GM19463 (cell line): Measurements from ENCODE around the gene FRRS1.

Experiments
- ATAC-seq: cut with Tn5 transposase; IDR thresholded peaks from one replicate; pipeline ENCODE4 v1.9.1; 2021; ENCODE audit warnings: mild to moderate bottlenecking, moderate library complexity; ENCODE audit not compliant: unreplicated experiment

FRRS1 gene

DNA sequence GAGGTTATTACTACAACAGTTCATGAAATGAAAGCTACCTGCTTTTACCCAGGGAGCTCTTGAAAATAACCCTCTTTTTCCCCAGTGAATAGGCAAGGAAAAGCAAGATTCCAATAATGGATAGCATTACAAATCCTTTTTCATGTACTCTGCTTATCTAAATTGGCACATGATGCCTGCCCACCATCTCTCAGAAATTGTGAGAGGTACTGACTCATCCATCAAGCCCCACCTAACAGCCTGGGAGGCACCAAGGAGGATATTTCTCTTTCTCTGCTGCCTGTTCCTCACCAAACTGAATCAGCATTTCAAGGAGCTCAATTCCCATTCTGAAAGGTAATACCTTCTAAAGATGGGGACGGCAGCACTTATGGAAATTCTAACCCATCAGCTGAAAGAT, 86.2 kb downstream of the FRRS1 start:
- no peak for ATAC-seq

DNA sequence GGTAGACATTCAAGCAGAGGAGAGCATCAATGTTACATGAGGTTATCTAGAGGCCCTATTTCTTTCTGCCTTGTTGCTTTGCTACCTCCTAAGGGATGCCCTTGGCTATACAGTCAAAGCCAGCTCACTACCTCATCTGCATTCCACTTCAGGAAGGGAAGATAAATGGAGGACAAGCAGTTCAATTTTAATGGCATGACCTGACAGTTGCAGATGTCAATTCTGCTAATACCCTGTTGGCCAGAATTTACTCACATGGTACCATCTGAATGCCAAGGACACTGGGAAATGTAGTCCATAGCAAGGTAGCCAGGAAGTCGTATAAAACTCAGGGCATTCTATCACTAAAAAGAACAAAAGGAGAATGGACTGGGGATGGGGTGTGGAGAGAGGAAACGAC, 89.0 kb downstream of the FRRS1 start:
- ATAC-seq, result no peak

DNA sequence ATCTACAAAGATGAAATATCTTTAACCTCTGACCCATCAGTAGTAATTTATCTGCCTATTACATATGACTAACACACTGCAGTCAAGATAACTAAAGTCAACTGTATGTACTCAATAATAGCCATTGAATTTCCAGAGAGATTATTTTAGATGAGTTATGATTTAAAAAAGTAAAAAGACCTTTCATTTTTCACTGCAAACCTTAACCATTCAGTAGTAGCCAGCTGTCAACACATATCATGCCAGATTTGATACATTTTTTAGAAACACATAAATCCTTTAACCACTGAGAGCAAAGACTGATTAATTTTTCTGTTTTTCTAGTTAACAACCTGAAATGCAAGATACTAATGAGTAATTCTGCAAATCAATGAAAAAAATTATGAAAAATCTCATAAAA, 89.6 kb downstream of the FRRS1 start:
- ATAC-seq, result no peak

DNA sequence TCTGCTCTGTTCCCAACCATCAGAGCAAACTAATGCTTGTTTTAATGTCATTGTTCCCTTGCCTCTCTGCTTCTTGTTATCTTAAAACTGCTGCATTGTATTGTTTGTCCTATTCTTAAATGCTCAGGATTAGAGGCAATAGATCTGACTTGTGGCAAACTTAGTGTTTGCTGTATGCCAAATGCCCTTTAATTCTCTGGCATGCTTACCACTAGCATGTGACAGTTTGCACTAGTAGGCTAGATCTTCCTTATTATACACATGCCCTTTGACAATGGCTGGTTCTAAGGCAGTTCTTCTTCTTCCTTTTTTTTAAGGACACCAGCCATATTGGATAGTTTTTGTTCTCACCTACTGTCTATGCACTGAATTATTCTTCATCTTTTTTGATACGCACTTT, 90.4 kb downstream of the FRRS1 start:
- no peak for ATAC-seq

DNA sequence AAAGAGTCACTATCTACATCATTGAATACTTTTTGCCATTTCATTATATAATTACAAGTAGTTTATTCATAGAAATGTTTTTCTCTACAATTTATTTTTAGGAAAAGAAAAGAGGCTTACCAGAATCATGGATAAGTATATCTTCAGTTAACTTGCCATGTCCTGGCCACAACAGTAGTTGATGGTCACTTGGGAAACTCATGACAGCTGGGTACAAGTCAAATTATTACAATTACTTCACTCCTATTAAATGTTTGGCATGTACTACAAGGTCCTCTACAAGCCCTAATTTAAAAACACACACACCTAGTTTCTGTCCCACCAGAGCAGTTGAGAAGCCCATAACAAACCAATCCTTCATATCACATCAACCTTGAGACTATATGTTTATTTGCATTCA, 91.1 kb downstream of the FRRS1 start:
- no peak for ATAC-seq

DNA sequence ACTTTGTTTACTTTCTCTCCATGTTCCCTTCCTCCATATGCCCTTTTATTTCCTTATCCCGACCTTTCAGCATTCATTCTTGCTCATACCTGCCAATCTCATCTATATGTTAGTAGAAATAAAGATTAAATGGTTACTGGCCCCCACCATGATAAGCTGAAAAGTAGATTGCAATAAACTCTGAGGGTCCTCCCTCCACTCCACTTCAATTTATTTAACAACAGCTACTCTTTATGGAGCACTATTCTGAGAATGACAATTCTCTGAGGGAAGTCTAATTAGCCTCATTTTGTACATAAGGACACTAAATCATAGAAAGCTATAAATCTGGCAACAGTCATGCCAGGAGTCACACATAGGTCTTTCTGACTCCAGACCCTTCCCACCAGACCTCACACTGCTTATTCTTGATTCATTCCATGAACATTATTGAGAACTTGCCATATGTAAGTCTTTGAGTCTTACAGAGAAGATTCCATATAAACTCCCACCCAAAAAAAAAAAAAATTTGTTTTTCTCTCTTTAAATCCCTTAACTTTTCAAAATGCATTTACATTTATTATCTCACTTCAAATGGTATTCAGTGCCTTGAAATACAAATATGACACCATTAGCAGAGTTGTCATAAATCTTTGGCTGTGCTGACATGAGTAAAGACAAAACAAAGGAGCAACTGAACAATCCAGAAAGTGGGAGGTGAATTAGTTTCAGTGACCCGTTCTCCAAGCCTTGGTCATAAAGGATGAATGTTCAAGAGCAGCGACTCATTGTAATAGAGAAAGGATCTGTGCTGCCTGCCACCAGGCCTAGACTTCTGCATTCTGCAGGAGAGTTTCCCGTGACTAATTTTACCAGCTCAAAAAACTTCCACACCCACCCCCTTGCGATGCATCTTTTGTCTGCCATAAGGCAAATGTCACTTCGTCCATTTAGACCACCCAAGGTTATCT, 92.0 kb downstream of the FRRS1 start:
- ATAC-seq, result no peak

DNA sequence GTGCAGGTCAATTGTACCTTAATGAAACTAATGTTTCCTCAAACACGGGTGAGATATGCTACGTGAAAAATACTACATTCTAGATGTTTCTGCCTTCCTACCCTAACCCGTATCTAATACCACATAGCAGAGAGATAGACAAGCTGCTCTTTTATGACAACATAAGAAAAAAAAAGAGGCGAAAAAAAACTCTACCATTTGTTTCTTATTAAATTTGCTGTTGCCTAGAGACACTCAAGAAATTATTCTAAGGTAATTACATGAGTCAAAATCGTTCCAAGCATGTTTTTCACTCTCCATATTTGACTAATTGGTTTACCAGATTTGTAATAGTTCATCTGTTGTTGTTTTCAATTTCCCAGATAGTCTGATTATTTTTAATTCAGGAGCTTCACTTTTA, 93.1 kb downstream of the FRRS1 start:
- ATAC-seq, result no peak

DNA sequence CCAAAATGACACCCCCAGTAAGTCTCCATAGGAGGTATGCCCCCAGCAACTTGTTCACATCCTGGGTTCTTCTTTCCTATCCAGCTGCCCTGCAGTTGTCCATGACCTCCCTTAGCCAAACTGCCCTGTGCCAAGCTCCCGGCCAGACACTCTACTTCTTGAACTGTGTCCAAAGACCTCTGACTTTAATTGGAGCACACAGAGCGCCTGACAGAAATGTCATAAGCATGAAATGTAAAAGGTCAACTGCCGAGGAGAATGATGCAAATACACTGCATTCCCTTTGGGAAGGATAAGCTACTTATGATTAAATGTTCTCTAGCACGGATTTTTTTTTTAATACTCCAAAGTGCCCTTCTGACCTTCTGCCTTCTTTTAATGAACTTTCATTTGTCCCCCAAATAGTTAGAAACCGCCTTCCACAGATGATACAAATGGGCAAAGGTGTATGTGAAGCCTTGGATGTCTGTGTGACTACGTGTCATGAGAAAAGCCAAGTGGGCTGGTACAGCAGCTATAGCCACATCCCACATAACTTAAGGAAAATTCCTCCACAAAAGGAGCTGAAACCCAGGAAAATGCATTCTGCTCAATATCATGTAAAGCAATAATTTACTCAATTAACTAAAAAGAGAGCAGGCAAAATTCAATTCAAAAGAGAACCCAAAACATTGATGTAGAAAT, 93.8 kb downstream of the FRRS1 start:
- no peak for ATAC-seq

DNA sequence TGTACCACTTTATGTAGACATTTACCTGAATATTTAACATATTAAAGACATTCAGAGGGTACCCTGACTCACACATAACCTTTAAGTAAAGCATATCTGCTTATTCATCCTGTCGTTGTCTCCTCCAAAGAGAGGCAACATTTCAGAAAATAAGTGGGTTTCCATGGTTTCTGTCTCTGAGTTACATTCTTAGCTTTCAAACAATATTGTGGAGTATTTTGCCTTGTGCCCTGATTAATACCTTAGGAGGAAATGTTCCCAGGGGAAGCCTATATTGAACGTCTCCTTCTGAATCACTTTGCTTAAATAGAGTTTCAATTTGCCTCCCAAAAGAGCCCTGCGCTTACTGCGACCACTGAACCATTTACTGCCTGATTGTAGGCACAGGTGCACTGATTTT, 94.4 kb downstream of the FRRS1 start:
- no peak for ATAC-seq

DNA sequence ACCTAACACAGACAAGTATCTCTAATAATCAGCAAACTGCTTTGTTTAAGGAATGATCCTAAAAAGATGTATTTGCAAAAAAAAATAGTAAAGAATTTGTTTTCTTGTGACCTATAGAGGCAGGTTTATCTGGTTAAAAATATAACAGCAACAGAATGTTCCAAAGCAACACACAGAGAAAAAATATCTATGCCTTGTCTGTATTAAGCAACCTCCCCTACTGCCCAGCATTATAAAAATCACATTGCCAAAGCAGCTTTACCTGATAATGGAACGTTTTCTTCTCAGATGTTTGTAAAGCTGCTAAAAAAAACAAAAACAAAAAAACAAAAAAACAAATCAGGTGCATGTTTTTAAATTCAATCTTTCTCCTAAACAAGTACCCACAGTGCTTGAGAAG, 95.9 kb downstream of the FRRS1 start:
- no peak for ATAC-seq

DNA sequence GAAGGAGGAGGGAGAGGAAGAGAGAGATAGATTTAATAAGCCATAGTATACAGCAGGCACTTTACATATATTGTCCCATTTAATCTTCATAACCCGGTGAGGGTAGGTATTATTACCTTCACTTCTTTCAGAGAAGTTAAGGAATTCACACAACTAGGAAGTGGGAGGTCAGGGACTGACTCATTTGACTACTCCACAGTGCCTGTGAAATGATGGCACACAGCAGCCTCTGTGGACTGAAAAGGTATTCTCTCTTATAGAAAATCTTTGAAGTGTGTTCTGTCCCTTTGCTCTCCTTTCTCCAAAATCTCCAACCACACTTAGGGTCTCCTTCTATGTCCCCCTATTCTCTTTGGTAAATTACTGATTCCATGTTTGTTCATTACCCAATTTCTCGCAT, 96.6 kb downstream of the FRRS1 start:
- ATAC-seq, result no peak

DNA sequence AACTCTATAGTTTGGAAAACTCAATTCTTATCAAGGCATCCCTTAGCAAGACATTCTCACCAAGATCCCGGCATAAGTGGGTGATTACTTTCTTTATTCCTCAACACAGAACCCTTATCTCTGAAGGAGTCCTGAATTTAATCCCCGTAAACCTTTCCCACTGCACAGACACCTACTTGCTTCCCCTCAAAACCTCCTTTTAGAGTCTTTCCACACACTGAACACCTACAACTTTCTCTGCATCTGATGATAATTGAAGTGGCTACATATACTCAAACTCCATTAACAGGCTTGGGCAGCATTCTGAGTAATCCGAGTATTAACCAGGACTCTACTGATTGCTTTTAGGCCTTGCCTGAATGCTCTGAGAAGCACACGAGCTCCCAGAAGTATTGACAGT, 97.1 kb downstream of the FRRS1 start:
- ATAC-seq, result no peak

DNA sequence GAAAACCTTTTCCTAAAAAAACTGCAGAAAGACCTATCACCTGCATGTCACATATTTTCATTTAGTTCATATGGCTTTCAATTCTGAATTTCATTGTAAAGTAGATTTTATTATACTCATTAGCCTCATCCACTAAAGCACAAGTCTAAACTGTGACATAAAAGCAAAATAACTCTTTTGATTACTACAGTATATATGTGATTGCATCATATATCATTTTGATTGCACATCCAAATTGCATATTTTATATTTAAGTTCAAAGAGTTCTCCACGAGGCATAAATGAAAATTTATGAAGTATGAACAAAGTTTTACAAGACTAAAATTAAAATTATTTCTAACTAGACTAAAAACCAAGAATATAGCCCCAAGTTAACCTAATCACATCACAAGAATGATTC, 101.2 kb downstream of the FRRS1 start:
- no peak for ATAC-seq

DNA sequence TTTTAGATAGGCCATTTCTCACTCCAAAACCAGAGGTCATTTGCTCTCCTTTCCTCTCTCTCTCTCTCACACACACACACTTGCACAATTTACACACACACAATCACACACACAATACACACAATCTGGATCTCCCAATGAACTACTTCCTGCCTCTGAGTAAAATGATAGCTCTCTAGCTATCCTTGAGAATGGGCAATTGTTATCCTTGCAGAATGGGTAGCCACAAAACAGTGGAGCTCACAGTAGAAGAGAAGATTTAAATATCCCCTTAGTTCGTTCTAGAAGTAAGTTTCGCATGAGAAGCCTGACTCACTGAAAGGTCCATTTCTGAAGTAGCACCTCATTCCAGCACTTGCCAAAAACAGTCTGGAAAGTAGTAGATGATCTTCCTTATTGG, 102.9 kb downstream of the FRRS1 start:
- ATAC-seq, result no peak

DNA sequence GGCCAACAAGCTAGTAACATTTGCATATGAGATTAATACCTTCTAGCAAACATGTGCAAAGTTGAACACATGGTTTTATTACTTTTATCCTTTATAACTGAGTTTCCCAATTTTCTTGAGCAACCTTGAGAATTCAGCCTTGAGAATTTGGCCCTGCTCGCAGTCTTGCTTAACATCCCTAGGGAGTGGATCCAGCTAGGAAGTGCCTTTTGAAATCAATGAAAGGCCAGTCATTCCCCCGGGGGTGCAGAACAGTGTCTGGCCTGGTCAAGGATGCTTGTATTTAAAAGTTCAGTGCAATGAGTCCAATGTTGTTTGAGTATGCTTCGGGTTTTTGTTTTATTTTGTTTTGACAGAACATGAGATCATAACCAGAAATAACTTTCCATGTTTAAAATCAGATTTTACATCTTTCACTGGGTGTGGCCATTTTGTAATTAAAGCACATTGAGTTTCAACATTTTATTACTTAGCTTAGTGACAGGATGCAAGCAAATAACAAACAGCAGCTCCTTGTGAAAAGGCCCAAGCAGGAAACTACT, 103.8 kb downstream of the FRRS1 start:
- ATAC-seq, result no peak

DNA sequence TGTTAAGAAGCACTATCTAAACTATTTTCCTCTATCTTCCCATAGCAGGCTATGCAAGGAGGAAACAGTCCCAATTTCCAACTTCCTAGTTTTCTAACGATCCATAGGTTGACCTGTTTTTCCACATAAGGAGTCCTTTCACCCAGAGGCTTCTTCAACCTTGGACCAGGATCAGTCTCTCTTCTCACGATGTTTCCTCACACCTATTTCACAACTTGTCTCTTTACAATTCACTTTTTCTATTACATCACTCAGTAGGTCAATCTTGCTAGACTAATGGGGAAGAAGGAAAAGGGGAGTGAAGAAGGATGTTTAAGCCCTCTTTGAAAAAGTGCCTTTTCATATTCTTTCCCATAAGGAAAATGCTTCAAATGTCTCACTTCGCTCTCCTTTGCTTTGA, 104.7 kb downstream of the FRRS1 start:
- ATAC-seq, result no peak

DNA sequence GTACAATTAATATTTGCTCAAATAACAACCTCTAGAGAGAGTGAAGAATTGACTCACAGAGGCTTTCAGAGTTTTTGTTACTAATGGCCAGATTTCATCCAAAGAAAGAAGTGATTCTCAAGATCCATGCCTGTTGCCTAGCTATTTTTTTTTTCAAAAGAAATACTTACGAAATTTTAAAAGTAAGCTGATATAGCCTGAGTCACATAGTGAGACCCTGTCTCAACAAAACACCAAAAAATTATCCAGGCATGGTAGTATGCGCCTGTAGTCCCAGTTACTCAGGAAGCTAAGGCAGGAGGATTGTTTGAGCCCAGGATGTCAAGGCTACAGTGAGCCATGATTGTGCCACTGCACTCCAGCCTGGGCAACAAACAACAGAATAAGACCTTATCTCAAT, 105.9 kb downstream of the FRRS1 start:
- no peak for ATAC-seq

DNA sequence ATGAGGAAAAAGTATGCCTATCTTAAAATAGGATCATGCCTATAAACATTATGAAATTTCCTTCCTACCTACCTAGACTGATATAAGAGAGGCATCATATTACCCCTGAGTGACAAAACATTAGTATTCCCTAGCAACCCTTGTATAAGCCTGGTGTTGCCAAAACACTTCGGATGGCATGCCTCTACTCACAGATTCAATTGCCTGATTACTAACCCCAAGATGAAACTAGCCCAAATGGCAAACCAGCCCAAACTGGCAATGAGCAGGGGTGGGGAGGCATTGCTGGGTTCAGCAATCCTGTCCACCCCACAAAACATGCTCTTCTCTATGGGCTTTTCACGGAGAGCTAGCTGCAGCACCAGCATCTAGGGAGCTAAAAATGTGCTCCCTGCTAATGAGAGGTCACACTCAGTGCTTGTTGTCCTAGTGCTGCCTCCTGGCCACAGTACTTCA, 106.7 kb downstream of the FRRS1 start:
- ATAC-seq, result no peak
